Common myeloid progenitor, CD34-positive (primary cell): ENCODE data around the gene TSPAN17. TPM values are rescaled to one million over a fixed set of nuclear protein-coding genes. Genes with fewer than 3 reads are reported as not detected.
"Not testable (repeated sequence)": the region's sequence is repeated elsewhere in the genome, so short reads cannot be mapped to it uniquely, and the experiment has no call there.

Experiments used
- CTCF ChIA-PET: fragments of 350-600 bp; sonication (Branson Sonifier 250); formaldehyde crosslinking; loops from one replicate; lab custom pipeline; 2021; ENCODE audit warnings: antibody characterized with exemption; lab: Charles Lee
- POLR2A ChIA-PET: fragments of 350-600 bp; sonication (Branson Sonifier 250); formaldehyde crosslinking; loops from one replicate; lab custom pipeline; 2021; ENCODE audit warnings: antibody characterized with exemption; lab: Charles Lee
- DNase-seq, 3 donors: peaks; one replicate each; pipeline versions ENCODE4 v3.0.0 to v3.0.0-alpha.2; 2013
- H3K27ac ChIP-seq, 2 experiments: 1 replicate in 1 of 2; 2 replicates in 1 of 2; pipeline ENCODE4 v1.7.0; 2013; ENCODE audit warnings: inconsistent platforms in 2 of 2, low read length in 2 of 2, mild to moderate bottlenecking in 2 of 2, low read depth in 1 of 2, moderate library complexity in 1 of 2; ENCODE audit not compliant: severe bottlenecking in 2 of 2, insufficient read depth in 1 of 2, poor library complexity in 1 of 2
- H3K27me3 ChIP-seq, 5 experiments: replicated peaks in 2 of 5; 1 replicate in 3 of 5; 2 replicates in 2 of 5; pipeline versions ENCODE4 v1.6.1 to v1.7.0; 2013; ENCODE audit warnings: low read length in 4 of 5, mild to moderate bottlenecking in 2 of 5, moderate library complexity in 2 of 5, inconsistent platforms in 1 of 5; ENCODE audit not compliant: insufficient read depth in 5 of 5, control insufficient read depth in 4 of 5
- H3K36me3 ChIP-seq, 4 experiments: 1 replicate in 2 of 4; 2 replicates in 2 of 4; pipeline versions ENCODE4 v1.6.1 to v1.7.0; 2013; ENCODE audit warnings: low read length in 3 of 4, control low read depth in 1 of 4, mild to moderate bottlenecking in 1 of 4; ENCODE audit not compliant: control insufficient read depth in 4 of 4, insufficient read depth in 4 of 4
- H3K4me1 ChIP-seq, 4 experiments: 1 replicate in 3 of 4; 2 replicates in 1 of 4; pipeline versions ENCODE4 v1.6.1 to v1.7.1; 2013; ENCODE audit warnings: low read length in 3 of 4, mild to moderate bottlenecking in 3 of 4, control low read depth in 1 of 4, inconsistent platforms in 1 of 4, moderate library complexity in 1 of 4; ENCODE audit not compliant: control insufficient read depth in 4 of 4, insufficient read depth in 4 of 4; ENCODE audit errors: control extremely low read depth in 1 of 4
- H3K4me3 ChIP-seq, 7 experiments: 1 replicate in 4 of 7; 2 replicates in 3 of 7; pipeline versions ENCODE4 v1.5.1 to v1.7.0; 2013; ENCODE audit warnings: mild to moderate bottlenecking in 7 of 7, low read length in 6 of 7, moderate library complexity in 6 of 7, inconsistent platforms in 2 of 7, low read depth in 2 of 7, control low read depth in 1 of 7; ENCODE audit not compliant: insufficient read depth in 4 of 7, control insufficient read depth in 1 of 7; ENCODE audit errors: extremely low read depth in 1 of 7
- H3K9me3 ChIP-seq, 5 experiments: 1 replicate in 4 of 5; 2 replicates in 1 of 5; pipeline versions ENCODE4 v1.6.1 to v1.7.1; 2013; ENCODE audit warnings: low read length in 4 of 5, mild to moderate bottlenecking in 2 of 5, inconsistent platforms in 1 of 5, low read depth in 1 of 5, moderate library complexity in 1 of 5; ENCODE audit not compliant: control insufficient read depth in 4 of 5, insufficient read depth in 2 of 5; ENCODE audit errors: control extremely low read depth in 1 of 5
- WGBS: methylation state at CpG from one replicate; pipeline ENCODE4 v1.1.5; 2013; ENCODE audit not compliant: insufficient coverage; 5-methylcytosine and 5-hydroxymethylcytosine counted together
- polyA plus RNA-seq: library from polyadenylated mRNA; unstranded; fragments of 120-200 nt; gene quantifications from one replicate; pipeline ENCODE4 v1.2.1, GENCODE V29; 2013

TSPAN17 gene, protein sequence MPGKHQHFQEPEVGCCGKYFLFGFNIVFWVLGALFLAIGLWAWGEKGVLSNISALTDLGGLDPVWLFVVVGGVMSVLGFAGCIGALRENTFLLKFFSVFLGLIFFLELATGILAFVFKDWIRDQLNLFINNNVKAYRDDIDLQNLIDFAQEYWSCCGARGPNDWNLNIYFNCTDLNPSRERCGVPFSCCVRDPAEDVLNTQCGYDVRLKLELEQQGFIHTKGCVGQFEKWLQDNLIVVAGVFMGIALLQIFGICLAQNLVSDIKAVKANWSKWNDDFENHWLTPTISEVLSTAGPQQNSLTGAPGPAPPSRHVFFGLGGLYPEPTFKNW
- 19.9 TPM for polyA plus RNA-seq

DNA sequence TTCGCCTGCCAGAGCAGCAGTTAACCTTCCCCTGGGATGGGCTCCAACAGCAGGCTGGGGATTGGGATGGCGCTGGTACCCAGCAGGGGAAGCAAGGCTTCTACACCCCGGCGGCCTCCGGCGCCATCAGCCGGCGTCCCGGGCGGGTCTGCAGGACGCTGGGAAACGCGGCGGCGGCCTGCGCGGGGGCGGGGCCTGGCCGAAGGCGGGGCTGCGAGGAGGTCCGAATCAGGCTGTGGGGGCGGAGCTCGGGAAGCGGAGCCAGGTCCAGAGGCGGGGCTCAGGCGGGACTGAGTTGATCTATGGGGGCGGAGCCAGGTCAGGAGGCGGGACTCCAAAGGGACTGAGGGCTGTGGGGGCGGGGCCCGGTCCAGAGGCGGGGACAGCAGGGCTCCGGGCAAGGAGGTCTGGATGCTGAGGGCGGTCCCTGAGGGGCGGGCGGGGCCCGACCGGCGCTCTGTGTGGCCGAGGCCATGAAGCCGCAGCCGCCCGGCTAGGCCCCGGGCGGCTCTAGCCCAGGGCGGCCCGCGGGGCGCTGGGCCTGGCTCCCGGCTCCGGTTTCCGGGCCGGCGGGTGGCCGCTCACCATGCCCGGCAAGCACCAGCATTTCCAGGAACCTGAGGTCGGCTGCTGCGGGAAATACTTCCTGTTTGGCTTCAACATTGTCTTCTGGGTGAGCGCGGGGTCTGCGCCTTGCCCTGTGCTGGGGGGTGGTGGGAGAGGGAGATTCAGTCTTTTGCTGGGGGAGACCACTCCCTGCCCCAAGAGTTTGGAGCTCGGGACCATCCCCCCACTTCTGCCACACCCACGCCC, at the start of gene TSPAN17:
Gene TSPAN17 (plus strand): TSS at position 455 of the 813 bp plus-strand sequence. CDS start 132 bp downstream, at position 587.
- ChIA-PET CTCF (interaction anchor here (1.1 to 7.1 kb wide), 4 partner anchors 12 to 112 kb away, joined by 3 to 56 read pairs (median 4); no protein-coding TSS in a partner anchor), POLR2A (interaction anchor here (0.6 to 1.3 kb wide), 2 partner anchors 19 to 26 kb away, joined by 4 read pairs; no protein-coding TSS in a partner anchor)
- no peaks in the 10 kb centered on the region for H3K9me3 ChIP-seq
- peak within 1 kb of the TSS; percentile 47 to 86 (median 78) for H3K4me3 ChIP-seq
- H3K4me1 ChIP-seq: peaks cover 0 to 32% (median 25%) of the 10 kb centered on the region in 4 experiments
- no peaks in the 10 kb centered on the region for H3K27me3 ChIP-seq
- WGBS: 0% methylated on average over 49 of the region's 63 CpGs
- DNase-seq: peak; percentile 96 to 97 (median 96)
- H3K36me3 ChIP-seq: no peaks in the 10 kb centered on the region
- peak within 1 kb of the TSS in 1 of 2 experiments; percentile 70 for H3K27ac ChIP-seq

DNA sequence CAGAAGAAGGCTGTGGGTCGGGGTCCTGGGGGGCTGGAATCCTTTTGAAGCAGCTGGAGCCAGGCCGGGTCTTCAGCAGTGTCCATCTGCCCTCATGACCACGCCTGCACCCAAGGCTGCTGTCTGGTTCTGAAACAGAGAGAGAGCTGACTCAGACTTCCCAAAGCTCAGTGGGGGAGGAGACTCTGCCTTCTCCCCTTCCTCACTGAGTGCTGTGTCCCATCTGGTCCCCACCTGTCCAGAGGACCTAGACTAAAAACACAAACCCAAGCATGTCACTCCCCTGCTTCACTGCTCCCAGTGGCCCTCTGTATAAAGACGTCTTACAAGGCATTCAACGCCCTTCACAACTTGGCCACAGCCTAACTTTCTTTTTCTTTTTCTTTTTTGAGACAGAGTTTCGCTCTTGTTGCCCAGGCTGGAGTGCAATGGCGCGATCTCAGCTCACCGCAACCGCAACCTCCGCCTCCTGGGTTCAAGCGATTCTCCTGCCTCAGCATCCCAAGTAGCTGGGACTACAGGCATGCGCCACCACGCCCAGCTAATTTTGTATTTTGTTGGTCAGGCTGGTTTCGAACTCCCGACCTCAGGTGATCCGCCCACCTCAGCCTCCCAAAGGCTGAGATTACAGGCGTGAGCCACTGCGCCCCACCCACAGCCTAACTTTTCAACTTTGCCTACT, 47.4 kb upstream of the TSPAN17 start:
- H3K36me3 ChIP-seq, H3K4me3 ChIP-seq, DNase-seq, POLR2A ChIA-PET, H3K27ac ChIP-seq, CTCF ChIA-PET, H3K9me3 ChIP-seq: not testable (repeated sequence)
- Histone ChIP-seq H3K4me1 (peaks cover 0 to 15% (median 11%) of the 10 kb centered on the region in 4 experiments), H3K27me3 (peaks cover 0 to 52% (median 24%) of the 10 kb centered on the region in 5 experiments)
- 100% methylated on average over 15 of the region's 19 CpGs for WGBS

DNA sequence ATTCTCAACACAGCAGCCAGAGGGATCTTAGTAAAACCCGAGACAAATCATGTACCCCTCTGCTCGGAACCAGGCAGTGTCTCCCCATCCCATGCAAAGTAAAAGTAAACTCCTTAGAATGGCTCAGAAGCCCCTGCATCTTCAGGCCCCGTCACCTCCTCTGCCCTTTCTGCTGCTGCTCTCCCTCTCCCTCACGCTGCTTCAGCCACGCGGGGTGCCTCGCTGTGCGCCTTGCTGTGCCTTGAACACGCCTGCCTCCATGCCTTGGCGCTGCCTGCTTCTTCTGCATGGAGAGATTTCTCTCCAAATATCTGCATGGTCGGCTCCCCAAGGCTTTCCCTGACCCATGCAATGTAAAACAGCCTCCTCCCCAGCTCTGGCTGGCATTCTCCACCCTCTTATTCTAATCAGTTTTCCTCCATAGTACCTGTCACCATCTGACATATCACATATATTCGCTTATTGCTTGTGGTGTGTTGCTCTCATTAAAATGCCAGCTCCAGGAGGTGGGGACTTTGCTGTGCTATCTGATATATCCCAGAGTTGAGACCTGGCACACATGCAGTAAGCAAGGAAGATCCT, 45.3 kb upstream of the TSPAN17 start:
- CTCF ChIA-PET: interaction anchor here (0.9 kb wide), 1 partner anchor 14 kb away, joined by 3 read pairs; no protein-coding TSS in a partner anchor
- no peak for DNase-seq
- Histone ChIP-seq H3K27ac (no peak overlapping the region), H3K36me3 (no peaks in the 10 kb centered on the region), H3K4me1 (peaks cover 0 to 7% (median 5%) of the 10 kb centered on the region in 4 experiments), H3K27me3 (peaks cover 0 to 41% (median 20%) of the 10 kb centered on the region in 5 experiments), H3K4me3 (no peak overlapping the region), H3K9me3 (no peaks in the 10 kb centered on the region)
- 94% methylated on average over 10 of the region's 12 CpGs for WGBS
- POLR2A ChIA-PET: no interaction called here

DNA sequence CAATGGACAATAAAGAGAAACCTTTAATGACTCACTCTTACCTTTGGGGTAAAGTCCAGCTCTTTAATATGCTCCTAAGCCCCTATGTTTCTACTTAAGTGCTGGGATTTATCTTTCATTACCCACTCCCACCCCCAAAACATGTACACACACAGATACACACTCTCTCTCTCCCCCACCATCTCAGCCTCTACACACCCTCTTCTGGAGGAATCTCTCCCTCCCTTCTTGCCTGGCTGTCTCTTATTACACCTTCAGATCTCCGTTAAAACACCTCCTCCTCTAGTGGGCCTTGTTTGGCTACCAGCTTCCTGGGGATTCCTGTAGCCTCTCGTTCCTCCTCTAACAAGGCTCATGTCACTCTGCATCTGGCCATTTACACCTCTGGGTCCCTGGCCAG, 44.2 kb upstream of the TSPAN17 start:
- H3K36me3 ChIP-seq: no peaks in the 10 kb centered on the region
- no peak overlapping the region for H3K27ac ChIP-seq
- POLR2A ChIA-PET: no interaction called here
- CTCF ChIA-PET: interaction anchor here (0.9 kb wide), 1 partner anchor 16 kb away, joined by 3 read pairs; no protein-coding TSS in a partner anchor
- no peak overlapping the region for H3K4me3 ChIP-seq
- H3K27me3 ChIP-seq: peaks cover 0 to 34% (median 18%) of the 10 kb centered on the region in 5 experiments
- H3K9me3 ChIP-seq: no peaks in the 10 kb centered on the region
- H3K4me1 ChIP-seq: no peaks in the 10 kb centered on the region
- 57% methylated on average over 1 of the region's 2 CpGs for WGBS
- no peak for DNase-seq

DNA sequence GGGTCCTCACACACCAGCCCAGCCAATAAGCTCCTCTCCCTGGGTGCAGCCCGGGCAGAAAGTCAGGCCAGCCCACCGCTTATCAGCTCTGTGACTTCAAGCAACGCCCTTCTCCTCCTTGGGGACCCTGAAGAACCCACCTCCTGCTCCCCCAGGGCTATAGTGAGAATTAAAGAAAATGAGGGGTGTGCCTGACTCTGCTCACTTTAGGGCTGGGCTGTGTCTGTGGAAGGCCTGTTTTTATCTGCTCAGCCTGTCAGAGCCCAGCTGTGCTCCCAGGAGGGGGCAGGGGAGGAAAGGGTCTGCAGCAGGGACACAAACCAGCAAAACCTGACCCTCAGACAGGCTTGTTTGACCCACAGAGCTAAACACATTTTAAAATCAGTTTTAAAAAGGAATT, 41.3 kb upstream of the TSPAN17 start:
- no CpG with 5 or more reads among the region's 3 CpGs for WGBS

DNA sequence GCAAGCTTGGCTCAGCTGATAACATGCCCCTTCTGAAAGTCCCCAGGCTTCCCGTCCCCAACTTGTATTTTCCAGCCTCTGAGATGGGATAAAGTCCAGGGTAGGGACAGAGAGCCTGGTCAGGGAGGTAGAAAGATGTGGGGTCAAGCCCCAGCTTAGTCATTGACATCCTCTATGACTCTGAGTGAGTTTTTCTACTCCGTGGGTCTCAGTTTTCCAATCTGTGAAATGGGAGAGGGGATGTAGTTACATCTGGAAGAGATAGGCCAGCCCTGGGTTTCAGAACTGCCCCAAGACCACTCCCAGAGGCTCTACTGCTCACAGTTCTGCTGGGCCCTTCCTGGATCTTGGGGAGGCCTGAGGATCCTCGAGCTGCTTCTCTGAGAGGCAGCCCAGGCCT, 40.4 kb upstream of the TSPAN17 start:
- POLR2A ChIA-PET: interaction anchor here (1.0 kb wide), 1 partner anchor 22 kb away, joined by 3 read pairs; no protein-coding TSS in a partner anchor
- H3K27ac ChIP-seq: no peak overlapping the region
- WGBS: 100% methylated on average over 2 of the region's 3 CpGs
- CTCF ChIA-PET: interaction anchor here (1.5 to 2.0 kb wide), 3 partner anchors 10 to 877 kb away, joined by 5 to 8 read pairs (median 6); no protein-coding TSS in a partner anchor
- H3K36me3 ChIP-seq: no peaks in the 10 kb centered on the region
- no peak for DNase-seq
- H3K4me3 ChIP-seq: no peak overlapping the region
- H3K4me1 ChIP-seq: peaks cover 0 to 10% (median 5%) of the 10 kb centered on the region in 4 experiments
- H3K9me3 ChIP-seq: no peaks in the 10 kb centered on the region
- peaks cover 0 to 44% (median 22%) of the 10 kb centered on the region in 5 experiments for H3K27me3 ChIP-seq

More for the DNA sequence above, 41.3 kb upstream of the TSPAN17 start:
- H3K27ac ChIP-seq: no peak overlapping the region
- ChIA-PET POLR2A (no interaction called here), CTCF (interaction anchor here (1.5 to 2.0 kb wide), 3 partner anchors 11 to 876 kb away, joined by 5 to 8 read pairs (median 6); no protein-coding TSS in a partner anchor)
- H3K9me3 ChIP-seq: no peaks in the 10 kb centered on the region
- H3K4me1 ChIP-seq: peaks cover 0 to 10% (median 5%) of the 10 kb centered on the region in 4 experiments
- no peak overlapping the region for H3K4me3 ChIP-seq
- H3K27me3 ChIP-seq: peaks cover 0 to 42% (median 21%) of the 10 kb centered on the region in 5 experiments
- H3K36me3 ChIP-seq: no peaks in the 10 kb centered on the region
- no peak for DNase-seq
